RWPE1 (cell line): Measurements from ENCODE around the gene SYT1.

Source experiments
- CTCF ChIA-PET: fragments of 350-600 bp; sonication (Branson Sonifier 250); formaldehyde crosslinking; extraction: SDS; loops from one replicate; lab custom pipeline; 2021; lab: Yijun Ruan, JAX
- POLR2A ChIA-PET: fragments of 400-600 bp; formaldehyde crosslinking; extraction: SDS; loops from one replicate; lab custom pipeline; 2020; ENCODE audit warnings: antibody characterized with exemption; ENCODE audit not compliant: low non-redundant PET; lab: Yijun Ruan, JAX
- DNase-seq: peaks from one replicate; pipeline ENCODE4 v3.0.0; 2012; ENCODE audit warnings: low spot score
- H3K27ac ChIP-seq: fragments of 450-650 bp; 2 replicates; pipeline ENCODE4 v1.5.1; 2017
- CTCF ChIP-seq: fragments of 450-650 bp; conservative IDR thresholded peaks from 2 replicates; pipeline ENCODE4 v1.5.1; 2017; ENCODE audit warnings: low read depth, mild to moderate bottlenecking

SYT1 gene

GRCh38 chr12:78916845-78917480, 52.4 kb downstream of the SYT1 start:
- POLR2A ChIA-PET = no interaction called here
- H3K27ac ChIP-seq = no peak overlapping the region
- no peak for TF ChIP-seq CTCF
- CTCF ChIA-PET = no interaction called here
- DNase-seq = no peak

- ChIA-PET CTCF (no interaction called here), POLR2A (no interaction called here)
- no peak for TF ChIP-seq CTCF
- H3K27ac ChIP-seq = no peak overlapping the region
- DNase-seq = no peak
Observed at GRCh38 chr12:78917513-78917912, 52.9 kb downstream of the SYT1 start.

- no peak overlapping the region for H3K27ac ChIP-seq
- POLR2A ChIA-PET = no interaction called here
- DNase-seq = no peak
- CTCF ChIA-PET = no interaction called here
- TF ChIP-seq CTCF = no peak
Observed at GRCh38 chr12:78918268-78918667, 53.7 kb downstream of the SYT1 start.

GRCh38 chr12:78928200-78929074, 63.9 kb downstream of the SYT1 start:
- H3K27ac ChIP-seq = peak overlapping the region; percentile 45; the same call in 1 of the 2 replicates
- peak; percentile 60 for DNase-seq
- CTCF ChIA-PET = no interaction called here
- no peak for TF ChIP-seq CTCF
- POLR2A ChIA-PET = no interaction called here

GRCh38 chr12:78929075-78929418, 64.5 kb downstream of the SYT1 start:
- ChIA-PET POLR2A (no interaction called here), CTCF (no interaction called here)
- H3K27ac ChIP-seq = peak overlapping the region; percentile 45; the same call in 1 of the 2 replicates
- DNase-seq = no peak
- no peak for TF ChIP-seq CTCF

- no peak for DNase-seq
- POLR2A ChIA-PET = no interaction called here
- no peak for TF ChIP-seq CTCF
- CTCF ChIA-PET = no interaction called here
- H3K27ac ChIP-seq = no peak overlapping the region
Observed at GRCh38 chr12:78931466-78931990, 67.0 kb downstream of the SYT1 start.
